ENCODE data around the gene RAB36. TPM values are rescaled to one million over a fixed set of nuclear protein-coding genes. Genes with fewer than 3 reads are reported as not detected.

RAB36 gene
- total RNA-seq, 1 donor from 2014 or later = 3.5 TPM

GRCh38 chr22:23154461-23154860 lies 9.2 kb downstream of the RAB36 start:
- no peak for DNase-seq (ENCODE audit: low read depth)
- TF ChIP-seq CTCF (conservative IDR thresholded peaks at IDR 0.05; ENCODE audit: low read depth, low read length) = no peak
- no peak overlapping the region for H3K4me3 ChIP-seq (ENCODE audit: low read depth, low read length)

- TF ChIP-seq CTCF (conservative IDR thresholded peaks at IDR 0.05; ENCODE audit: low read depth, low read length) = no peak
- DNase-seq (ENCODE audit: low read depth) = no peak
Measured at GRCh38 chr22:23155143-23155542, 9.9 kb downstream of the RAB36 start.

GRCh38 chr22:23155831-23156230 lies 10.6 kb downstream of the RAB36 start:
- H3K4me3 ChIP-seq (ENCODE audit: low read depth, low read length) = no peak overlapping the region
- DNase-seq (ENCODE audit: low read depth) = no peak
- TF ChIP-seq CTCF (conservative IDR thresholded peaks at IDR 0.05; ENCODE audit: low read depth, low read length) = no peak

More at GRCh38 chr22:23155143-23155542, 9.9 kb downstream of the RAB36 start:
- H3K4me3 ChIP-seq (ENCODE audit: low read depth, low read length) = no peak overlapping the region

- DNase-seq (ENCODE audit: low read depth) = no peak
- H3K4me3 ChIP-seq (ENCODE audit: low read depth, low read length) = no peak overlapping the region
- peak; percentile 15 for TF ChIP-seq CTCF (conservative IDR thresholded peaks at IDR 0.05; ENCODE audit: low read depth, low read length)
Measured at GRCh38 chr22:23156286-23156685, 11.0 kb downstream of the RAB36 start.

- no peak overlapping the region for H3K4me3 ChIP-seq (ENCODE audit: low read depth, low read length)
- no peak for DNase-seq (ENCODE audit: low read depth)
- TF ChIP-seq CTCF (conservative IDR thresholded peaks at IDR 0.05; ENCODE audit: low read depth, low read length) = no peak
Measured at GRCh38 chr22:23157560-23158515, 12.6 kb downstream of the RAB36 start.

GRCh38 chr22:23158516-23159290 lies 13.4 kb downstream of the RAB36 start:
- no peak overlapping the region for H3K4me3 ChIP-seq (ENCODE audit: low read depth, low read length)
- no peak for TF ChIP-seq CTCF (conservative IDR thresholded peaks at IDR 0.05; ENCODE audit: low read depth, low read length)
- no peak for DNase-seq (ENCODE audit: low read depth)

Data from epithelial cell of proximal tubule (primary cell).